HG03097 (cell line): ENCODE data around the gene SIGLEC10.
A peak's percentile ranks its signal among the peaks of the same experiment; 100 is the strongest.

Source experiments
- ATAC-seq: cut with Tn5 transposase; IDR thresholded peaks from one replicate; pipeline ENCODE4 v1.9.1; 2021; ENCODE audit not compliant: unreplicated experiment, low FRiP score

The SIGLEC10 gene

DNA sequence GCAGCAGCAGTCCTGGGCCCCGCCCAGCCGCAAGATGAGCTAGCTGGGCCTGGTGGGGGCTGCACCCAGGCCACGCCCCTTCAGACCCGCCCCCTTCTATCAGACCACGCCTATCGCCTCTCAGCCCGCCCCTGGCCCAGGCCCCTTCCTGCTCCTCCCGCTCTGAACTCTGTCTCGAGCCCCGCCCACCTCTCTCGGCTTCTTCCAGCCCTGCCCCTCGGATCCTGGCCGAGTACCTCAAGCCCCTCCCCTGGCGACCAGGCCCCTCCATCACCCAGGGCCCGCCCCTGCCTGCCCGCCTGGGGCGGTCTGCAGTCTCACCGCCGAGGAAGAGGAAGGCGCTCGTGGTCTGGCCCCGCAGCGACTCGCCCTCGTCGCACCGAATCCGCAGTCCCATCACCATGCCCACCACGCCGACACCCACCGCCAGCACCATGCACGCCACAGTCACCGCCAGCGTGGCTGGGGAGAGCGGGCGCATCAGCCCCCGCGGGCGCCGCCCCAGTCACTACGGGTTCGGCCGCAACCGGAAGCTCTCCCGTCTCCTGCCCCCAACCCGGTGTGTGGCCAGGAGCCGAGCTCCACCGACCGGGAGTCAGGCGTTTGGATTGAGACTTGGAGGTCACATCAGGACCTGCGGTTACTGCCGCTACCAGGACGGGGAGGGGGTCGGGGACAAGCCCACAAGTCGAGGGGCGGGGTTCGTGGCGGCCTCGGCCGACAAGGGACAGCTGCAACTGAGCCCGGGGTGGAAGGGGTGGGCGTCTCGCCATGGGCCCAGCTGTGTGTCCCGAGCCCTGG, 49.7 kb downstream of the SIGLEC10 start:
- ATAC-seq, result peak; percentile 58

- no peak for ATAC-seq
Observed at GRCh38 chr19:51367255-51367564, 50.2 kb downstream of the SIGLEC10 start.

DNA sequence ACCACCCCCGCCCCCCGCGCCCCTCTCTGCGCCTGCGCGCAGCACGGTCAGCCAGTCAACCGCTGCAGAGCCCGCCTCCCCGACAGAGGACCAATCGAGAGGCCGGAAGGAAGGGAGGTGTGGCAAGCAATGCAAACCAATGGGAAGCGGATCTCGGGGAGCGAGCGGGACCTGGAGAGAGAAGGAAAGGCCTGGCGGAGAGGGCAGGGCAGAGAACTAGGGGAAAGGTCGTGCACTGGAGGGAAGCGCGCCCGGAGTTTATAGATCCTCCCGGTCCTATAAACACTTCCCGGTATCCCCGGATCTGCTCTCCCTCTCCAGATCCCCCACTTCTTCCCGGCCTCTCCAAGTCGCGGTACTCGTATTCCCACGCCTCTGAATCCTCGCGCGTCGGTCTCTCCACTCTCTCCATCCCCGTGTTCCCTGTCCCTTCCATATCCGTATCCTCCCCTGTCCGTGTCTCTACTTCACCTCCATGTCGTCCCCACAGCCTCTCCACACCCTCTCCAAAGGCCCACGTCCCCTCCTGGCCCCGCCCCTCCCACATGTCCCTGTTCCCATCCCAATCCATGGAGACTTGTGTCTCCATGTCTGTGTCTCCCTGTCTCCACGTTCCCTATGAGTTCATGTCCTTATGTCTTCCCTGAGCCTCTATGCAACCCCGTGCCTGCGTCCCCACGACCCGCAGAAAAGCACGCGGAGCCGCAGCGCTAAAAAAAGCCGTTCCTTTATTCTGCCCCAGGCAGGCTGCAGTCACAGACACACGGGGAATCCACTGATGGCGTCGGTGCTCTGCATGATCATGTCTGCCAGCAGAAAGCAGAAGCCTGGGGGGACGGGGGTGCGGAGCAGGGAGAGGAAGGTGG, 50.8 kb downstream of the SIGLEC10 start:
- peak; percentile 39 for ATAC-seq

GRCh38 chr19:51365965-51366388, 51.5 kb downstream of the SIGLEC10 start, which contains the start of gene ETFB:
ETFB (minus strand) TSS chr19:51366388; CDS start chr19:51366326, 62 bp downstream.
- no peak for ATAC-seq

DNA sequence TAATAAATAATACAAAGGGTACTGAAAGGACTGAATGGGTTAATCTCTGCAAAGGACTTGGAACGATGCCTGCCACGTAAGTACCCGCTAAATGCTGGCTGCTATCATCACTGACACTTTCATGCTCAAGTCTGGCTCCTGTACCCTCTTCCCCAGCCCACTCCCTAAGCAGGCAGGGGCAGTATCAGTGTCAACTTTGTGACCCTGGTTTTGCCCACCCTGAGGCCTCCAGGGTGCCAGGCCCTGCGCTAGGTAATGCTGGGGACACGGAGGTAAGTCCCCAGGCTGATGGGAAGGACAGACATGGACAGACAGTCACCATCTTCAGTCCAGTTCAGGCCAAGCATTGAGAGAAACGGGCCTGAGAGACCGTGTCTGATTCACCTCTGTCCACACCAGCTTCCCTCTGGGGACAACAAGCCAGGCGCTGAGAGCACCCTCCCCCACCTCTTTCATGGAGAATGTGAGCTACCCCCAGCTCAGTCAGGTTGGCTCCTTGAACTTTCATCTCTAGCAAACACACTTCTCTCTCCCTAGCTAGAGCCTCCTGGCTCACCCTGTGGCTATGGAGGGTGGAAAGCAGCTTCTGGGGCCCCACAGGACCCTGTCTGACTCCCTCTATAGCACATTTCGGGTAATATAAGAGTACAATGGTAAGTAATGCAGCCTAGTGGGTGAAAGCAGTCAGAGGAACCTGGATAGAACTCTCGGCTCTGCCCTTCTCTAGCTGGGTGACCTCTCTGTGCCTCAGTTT, 52.1 kb downstream of the SIGLEC10 start:
- no peak for ATAC-seq

GRCh38 chr19:51364200-51365106, 53.0 kb downstream of the SIGLEC10 start:
- no peak for ATAC-seq

DNA sequence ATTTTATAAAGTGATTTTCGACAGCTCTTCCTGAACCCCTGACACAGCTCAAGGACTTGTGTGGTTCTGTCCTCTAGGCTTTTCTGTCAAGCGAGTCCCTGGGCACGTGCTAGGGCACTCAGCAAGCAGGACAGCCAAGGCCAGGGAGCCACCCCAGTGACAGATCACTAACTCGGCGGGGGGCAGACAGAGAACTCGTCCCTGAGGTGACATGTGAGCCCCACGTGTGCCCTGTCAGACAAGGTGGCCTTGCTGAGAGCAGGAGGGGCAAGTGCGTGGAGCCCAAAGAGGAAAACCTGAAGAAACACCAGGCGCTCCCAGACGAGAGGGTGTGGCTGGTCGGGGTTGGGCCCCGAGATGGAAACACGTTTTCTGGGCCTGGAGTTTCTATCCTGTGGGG, 56.2 kb downstream of the SIGLEC10 start:
- no peak for ATAC-seq
